ENCODE data around the gene TBATA.

Gene TBATA

GRCh38 chr10:70816220-70816894 lies 31.2 kb upstream of the TBATA start:
- peak; percentile 93 for DNase-seq (ENCODE audit: low read depth)
- TF ChIP-seq CTCF (IDR thresholded peaks at IDR 0.05; ENCODE audit: insufficient read depth, low read depth, low read length, missing control alignments), result no peak
- H3K4me3 ChIP-seq (ENCODE audit: low read length), result peak overlapping the region; percentile 72

- H3K4me3 ChIP-seq (ENCODE audit: low read length), result peak within 1 kb of the TSS; percentile 72
- peak; percentile 83 for DNase-seq (ENCODE audit: low read depth)
- peak; percentile 70 for TF ChIP-seq CTCF (IDR thresholded peaks at IDR 0.05; ENCODE audit: insufficient read depth, low read depth, low read length, missing control alignments)
Measured at GRCh38 chr10:70815504-70816219, 30.5 kb upstream of the TBATA start, which contains the start of gene SGPL1. Gene SGPL1 (plus strand): TSS chr10:70815948. CDS start chr10:70816854, 906 bp downstream.

- DNase-seq (ENCODE audit: low read depth), result no peak
- TF ChIP-seq CTCF (IDR thresholded peaks at IDR 0.05; ENCODE audit: insufficient read depth, low read depth, low read length, missing control alignments), result no peak
- H3K4me3 ChIP-seq (ENCODE audit: low read length), result no peak overlapping the region
Measured at GRCh38 chr10:70814126-70814525, 28.9 kb upstream of the TBATA start.

GRCh38 chr10:70812814-70813213 lies 27.6 kb upstream of the TBATA start:
- TF ChIP-seq CTCF (IDR thresholded peaks at IDR 0.05; ENCODE audit: insufficient read depth, low read depth, low read length, missing control alignments), result no peak
- DNase-seq (ENCODE audit: low read depth), result no peak

GRCh38 chr10:70811881-70812280 lies 26.7 kb upstream of the TBATA start:
- no peak overlapping the region for H3K4me3 ChIP-seq (ENCODE audit: low read length)
- TF ChIP-seq CTCF (IDR thresholded peaks at IDR 0.05; ENCODE audit: insufficient read depth, low read depth, low read length, missing control alignments), result no peak
- no peak for DNase-seq (ENCODE audit: low read depth)

More at GRCh38 chr10:70812814-70813213, 27.6 kb upstream of the TBATA start:
- no peak overlapping the region for H3K4me3 ChIP-seq (ENCODE audit: low read length)

GRCh38 chr10:70810967-70811366 lies 25.8 kb upstream of the TBATA start:
- no peak for TF ChIP-seq CTCF (IDR thresholded peaks at IDR 0.05; ENCODE audit: insufficient read depth, low read depth, low read length, missing control alignments)
- H3K4me3 ChIP-seq (ENCODE audit: low read length), result no peak overlapping the region
- DNase-seq (ENCODE audit: low read depth), result no peak

Data from epithelial cell of esophagus (primary cell).